ENCODE data around the gene ERCC6L2. TPM values are rescaled to one million over a fixed set of nuclear protein-coding genes. Genes with fewer than 3 reads are reported as not detected.

ERCC6L2 gene
- total and polyA plus RNA-seq, 10 of the 15 experiments (the other 5 are each of a cell fraction or from before 2014, with no cell fraction given) = 8.1 to 45.0 (median 22.6) TPM

GRCh38 chr9:95985440-95986055 is 110.1 kb downstream of the ERCC6L2 start:
- Histone ChIP-seq H3K27ac (ENCODE audit: control insufficient read depth, insufficient read depth) (no peak overlapping the region), H3K4me2 (ENCODE audit: control insufficient read depth, insufficient read depth) (no peak overlapping the region), H3K4me1 (ENCODE audit: control insufficient read depth, insufficient read depth, low read length) (no peaks in the 10 kb centered on the region), H3K4me3 (no peak overlapping the region), H3K79me2 (ENCODE audit: control insufficient read depth, insufficient read depth, low read length) (no peaks in the 10 kb centered on the region), H3K9ac (ENCODE audit: control insufficient read depth, insufficient read depth, low read length) (no peak overlapping the region), H3K9me3 (replicated peaks; ENCODE audit: control insufficient read depth, insufficient read depth, low read length) (no peaks in the 10 kb centered on the region; the same call in 2 of the 3 replicates), H3K36me3 (ENCODE audit: control insufficient read depth in 2 of 2, insufficient read depth in 2 of 2, low read length in 1 of 2) (no peaks in the 10 kb centered on the region), H3K27me3 (replicated peaks in 1 of 2; ENCODE audit: control insufficient read depth in 2 of 2, insufficient read depth in 2 of 2, low read length in 1 of 2) (no peaks in the 10 kb centered on the region), H2AFZ (ENCODE audit: control insufficient read depth, low read depth, low read length) (no peak overlapping the region), H4K20me1 (ENCODE audit: control insufficient read depth, insufficient read depth) (no peaks in the 10 kb centered on the region)
- no peak for FAIRE-seq
- ChIA-PET RAD21 (ENCODE audit: unreplicated experiment) (no interaction called here), POLR2A (no interaction called here), CTCF (no interaction called here), SMC1A (ENCODE audit: uncharacterized antibody, unreplicated experiment) (no interaction called here)
- no peak for DNase-seq (ENCODE audit: low read depth, low spot score)
- in situ Hi-C loops (cut with MboI) = no loop called here
- no TSS peak for BruUV-seq (replicated peaks)
- intact Hi-C loops (cut with micrococcal nuclease; ENCODE audit: unreplicated experiment) = no loop called here
- ATAC-seq = no peak
- 96% methylated on average over 3 of the region's 3 CpGs for WGBS (ENCODE audit: insufficient coverage, insufficient replicate concordance, low lambda C conversion rate, missing lambda C conversion rate)
- no peak for TF ChIP-seq POLR2A (IDR thresholded peaks at IDR 0.05; ENCODE audit: low read depth, low read length)
- no peak for TF ChIP-seq ESRRA (IDR thresholded peaks at IDR 0.05; ENCODE audit: low read length)
- no peak for TF ChIP-seq NFIC (IDR thresholded peaks at IDR 0.05; ENCODE audit: low read depth, low read length)
- no peak for TF ChIP-seq IRF3 (IDR thresholded peaks at IDR 0.05)
- TF ChIP-seq IRF4 (IDR thresholded peaks at IDR 0.05; ENCODE audit: low read depth, low read length) = no peak
- TF ChIP-seq USF1 (IDR thresholded peaks at IDR 0.05; ENCODE audit: borderline replicate concordance, extremely low read length, insufficient read depth, low read depth, low read length) = no peak
- no peak for TF ChIP-seq CBFB (IDR thresholded peaks at IDR 0.05; ENCODE audit: low read depth)
- no peak for TF ChIP-seq NBN (IDR thresholded peaks at IDR 0.05)
- TF ChIP-seq BCL3 (IDR thresholded peaks at IDR 0.05; ENCODE audit: borderline replicate concordance, insufficient read depth, low read depth, low read length, poor library complexity, severe bottlenecking) = no peak
- no peak for TF ChIP-seq SIN3A (IDR thresholded peaks at IDR 0.05; ENCODE audit: low read depth, low read length)
- no peak for TF ChIP-seq E2F4 (IDR thresholded peaks at IDR 0.05; ENCODE audit: low read depth, low read length)
- no peak for TF ChIP-seq KAT2A (conservative IDR thresholded peaks at IDR 0.05; ENCODE audit: control insufficient read depth, low read depth, low read length)
- TF ChIP-seq ELK1 (IDR thresholded peaks at IDR 0.05; ENCODE audit: low read depth, low read length) = no peak
- TF ChIP-seq CREB1 (IDR thresholded peaks at IDR 0.05; ENCODE audit: low read depth) = no peak
- no peak for TF ChIP-seq BCLAF1 (IDR thresholded peaks at IDR 0.05)
- no peak for TF ChIP-seq MTA3 (IDR thresholded peaks at IDR 0.05; ENCODE audit: borderline replicate concordance, low read length)

All from GM12878 (cell line).